GM19043 (cell line): ENCODE results near the gene REM2.

Experiments used
- ATAC-seq: cut with Tn5 transposase; IDR thresholded peaks from one replicate; pipeline ENCODE4 v1.9.1; 2021; ENCODE audit warnings: low read depth; ENCODE audit not compliant: unreplicated experiment

Gene REM2, protein sequence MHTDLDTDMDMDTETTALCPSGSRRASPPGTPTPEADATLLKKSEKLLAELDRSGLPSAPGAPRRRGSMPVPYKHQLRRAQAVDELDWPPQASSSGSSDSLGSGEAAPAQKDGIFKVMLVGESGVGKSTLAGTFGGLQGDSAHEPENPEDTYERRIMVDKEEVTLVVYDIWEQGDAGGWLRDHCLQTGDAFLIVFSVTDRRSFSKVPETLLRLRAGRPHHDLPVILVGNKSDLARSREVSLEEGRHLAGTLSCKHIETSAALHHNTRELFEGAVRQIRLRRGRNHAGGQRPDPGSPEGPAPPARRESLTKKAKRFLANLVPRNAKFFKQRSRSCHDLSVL

DNA sequence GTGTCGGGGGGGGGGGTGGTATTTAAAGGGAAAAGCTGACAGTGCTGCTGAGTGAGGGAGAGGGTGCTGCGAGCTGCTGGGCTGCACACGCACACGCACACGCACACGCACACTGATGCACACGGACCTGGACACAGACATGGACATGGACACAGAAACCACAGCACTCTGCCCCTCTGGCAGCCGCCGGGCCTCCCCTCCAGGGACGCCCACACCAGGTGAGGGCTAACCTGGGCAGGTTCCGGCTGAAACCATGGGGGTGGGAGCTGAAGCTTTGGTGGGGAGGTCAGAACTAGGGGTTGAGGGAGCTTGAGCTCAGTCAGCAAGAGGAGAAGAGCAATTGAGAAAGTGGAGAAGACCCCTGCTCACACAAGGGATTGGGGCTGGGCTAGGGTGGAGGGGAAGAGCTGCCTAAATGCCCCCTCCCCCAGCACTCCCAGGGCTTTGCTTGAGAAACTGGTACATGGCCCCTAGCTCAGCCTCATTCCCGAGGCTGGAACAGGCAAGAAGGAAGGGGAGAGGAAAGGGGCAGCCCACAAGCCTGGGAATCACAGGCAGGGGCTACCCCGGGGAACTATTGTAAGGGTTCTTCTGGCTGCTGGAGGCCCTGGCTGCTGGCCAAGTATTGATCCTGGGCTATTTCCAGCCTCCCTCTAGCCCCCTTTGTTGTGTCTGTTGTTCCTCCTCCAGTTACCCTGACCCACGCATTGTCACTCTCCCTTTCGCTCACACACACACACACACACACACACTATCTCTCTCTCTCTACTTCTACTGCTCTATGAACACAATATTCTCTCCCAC is at the start of gene REM2:
TSS of gene REM2 (plus strand) at position 50 of the 804 bp plus-strand sequence. CDS start at position 116, 66 bp downstream.
- ATAC-seq: no peak

DNA sequence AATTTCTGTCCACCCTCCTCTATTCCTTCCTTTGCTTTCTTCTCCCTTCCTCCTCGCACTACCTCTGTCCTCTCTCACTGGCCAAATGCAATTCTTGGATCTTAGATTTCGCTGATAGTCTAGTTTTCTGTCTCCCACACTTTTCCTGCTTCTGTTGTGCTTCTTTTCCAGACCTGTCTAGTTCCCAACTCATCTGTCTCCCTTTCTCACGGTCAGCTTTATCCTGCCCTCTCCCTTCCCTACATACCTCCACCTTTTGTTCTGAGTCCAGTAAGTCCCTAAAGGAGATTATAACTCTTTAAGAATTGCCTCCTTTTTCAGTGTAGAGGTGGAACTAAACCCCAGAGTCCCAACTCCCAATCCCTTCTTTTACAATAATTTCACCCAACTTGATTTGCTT is 47.5 kb upstream of the REM2 start:
- no peak for ATAC-seq

DNA sequence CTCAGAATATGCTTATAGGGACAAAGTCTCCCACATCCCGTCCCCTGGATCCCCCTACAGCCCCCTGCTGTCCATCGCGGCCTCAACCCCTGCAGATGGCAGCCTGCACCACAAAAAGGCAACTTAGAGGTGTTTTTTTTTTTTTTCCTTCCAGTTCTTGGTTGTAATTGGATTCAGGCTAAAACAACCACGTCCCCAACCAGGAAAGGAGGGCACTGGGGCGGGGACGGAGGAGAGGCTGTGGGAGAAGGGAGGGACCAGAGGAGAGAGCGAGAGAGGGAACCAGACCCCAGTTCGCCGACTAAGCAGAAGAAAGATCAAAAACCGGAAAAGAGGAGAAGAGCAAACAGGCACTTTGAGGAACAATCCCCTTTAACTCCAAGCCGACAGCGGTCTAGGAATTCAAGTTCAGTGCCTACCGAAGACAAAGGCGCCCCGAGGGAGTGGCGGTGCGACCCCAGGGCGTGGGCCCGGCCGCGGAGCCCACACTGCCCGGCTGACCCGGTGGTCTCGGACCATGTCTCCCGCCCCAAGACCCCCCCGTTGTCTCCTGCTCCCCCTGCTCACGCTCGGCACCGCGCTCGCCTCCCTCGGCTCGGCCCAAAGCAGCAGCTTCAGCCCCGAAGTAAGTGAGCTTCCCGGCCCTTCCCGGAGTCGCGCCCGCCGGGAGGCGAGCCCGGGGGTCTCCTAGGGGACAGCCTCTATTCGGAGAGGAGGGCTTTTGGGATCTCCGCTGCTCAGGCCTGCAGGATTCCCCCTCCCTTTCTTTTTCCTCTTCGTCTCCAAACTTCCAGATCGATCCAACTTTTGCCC is 46.5 kb upstream of the REM2 start, which contains the start of gene MMP14:
TSS of gene MMP14 (plus strand) at position 285 of the 813 bp plus-strand sequence. CDS start at position 518, 233 bp downstream.
- no peak for ATAC-seq

DNA sequence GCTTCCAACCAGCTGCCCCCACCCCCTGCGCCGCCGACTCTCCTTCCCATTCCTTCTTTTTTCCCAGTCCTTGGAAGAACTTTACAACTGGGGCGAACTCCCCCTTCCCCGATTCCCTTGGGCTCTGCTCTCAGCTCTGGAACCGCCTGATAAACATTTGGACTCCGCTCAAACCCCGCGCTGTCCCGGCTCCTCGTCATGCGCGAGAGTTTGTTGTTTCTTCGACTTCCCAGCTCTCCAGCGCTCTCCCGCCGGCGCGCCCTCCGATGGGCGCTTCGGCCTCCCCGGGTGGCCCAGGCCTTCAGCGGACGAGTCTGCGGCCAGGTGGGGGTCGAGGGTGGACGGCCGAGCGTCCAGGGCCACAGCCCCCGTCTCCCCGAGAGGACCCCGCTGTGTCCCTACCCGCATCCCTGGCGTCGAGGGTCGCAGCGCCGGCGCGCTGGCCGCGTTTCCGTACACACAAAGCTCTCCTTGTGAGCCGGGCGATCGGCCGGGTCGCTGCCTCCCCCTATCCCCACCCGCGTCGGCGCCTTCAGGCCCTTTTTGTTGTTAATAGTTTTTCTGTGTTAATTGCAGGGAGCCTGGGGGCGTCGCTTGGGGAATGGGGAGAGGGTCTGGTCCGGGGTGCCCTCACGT is 45.8 kb upstream of the REM2 start:
- ATAC-seq: no peak

DNA sequence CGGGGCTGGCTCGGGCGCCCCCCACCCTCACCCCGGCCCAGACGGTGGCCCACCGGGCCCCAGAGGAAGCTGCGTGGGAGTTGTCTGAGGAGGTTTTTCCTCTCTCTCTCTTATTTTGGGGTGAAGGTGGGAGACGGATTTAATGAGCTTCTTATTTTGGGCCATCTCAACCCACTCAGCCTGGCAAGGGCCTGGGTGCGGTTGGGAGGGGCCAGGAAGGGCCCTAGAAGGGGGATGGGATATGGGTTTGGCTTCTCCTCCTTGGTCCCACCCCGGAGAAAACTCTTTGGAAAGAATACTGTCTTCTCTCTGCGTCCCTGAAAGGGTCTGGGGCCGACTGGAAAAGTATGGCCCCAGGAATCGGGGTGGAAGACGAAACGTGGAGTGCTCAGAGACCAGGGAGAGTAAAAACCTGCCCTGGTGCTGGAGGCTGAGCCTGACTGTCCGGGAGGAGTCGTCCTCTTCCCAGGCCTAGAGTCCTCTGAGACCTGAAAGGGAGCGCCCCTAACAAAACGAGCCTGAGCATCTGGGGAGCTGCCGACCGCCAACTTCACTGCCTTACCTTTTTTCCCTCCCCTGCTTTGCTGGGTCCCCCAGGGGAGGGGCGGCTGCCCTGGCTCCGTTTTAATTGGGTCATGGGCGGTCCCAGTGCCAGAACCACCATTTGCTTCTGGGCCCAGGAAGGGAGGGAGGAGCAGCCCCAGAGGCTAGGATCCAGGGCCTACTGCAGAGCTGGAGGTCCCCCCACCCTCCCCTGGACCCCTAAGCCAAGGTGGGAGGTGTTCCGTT is 45.1 kb upstream of the REM2 start:
- ATAC-seq: no peak

DNA sequence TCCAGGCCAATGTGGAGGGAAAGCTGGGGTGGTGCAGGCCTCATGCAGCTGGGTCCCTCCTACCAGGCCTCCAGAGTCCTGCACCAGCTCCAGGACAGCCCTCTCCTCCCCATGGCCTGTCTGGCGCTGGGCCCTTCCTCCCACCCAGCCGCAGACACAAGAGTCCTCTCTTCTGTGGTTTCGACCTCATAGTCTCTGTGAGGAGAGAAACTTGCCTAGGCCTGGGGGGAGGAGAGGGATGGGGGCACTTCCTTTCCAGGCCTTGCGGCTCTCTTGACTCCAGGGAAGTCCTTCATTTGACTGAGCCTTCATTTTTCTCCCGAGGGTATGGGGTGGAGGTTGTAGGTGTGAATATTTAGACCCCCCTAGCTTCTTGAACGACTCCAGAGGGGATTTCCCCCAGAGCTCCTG is 44.4 kb upstream of the REM2 start:
- ATAC-seq: no peak

DNA sequence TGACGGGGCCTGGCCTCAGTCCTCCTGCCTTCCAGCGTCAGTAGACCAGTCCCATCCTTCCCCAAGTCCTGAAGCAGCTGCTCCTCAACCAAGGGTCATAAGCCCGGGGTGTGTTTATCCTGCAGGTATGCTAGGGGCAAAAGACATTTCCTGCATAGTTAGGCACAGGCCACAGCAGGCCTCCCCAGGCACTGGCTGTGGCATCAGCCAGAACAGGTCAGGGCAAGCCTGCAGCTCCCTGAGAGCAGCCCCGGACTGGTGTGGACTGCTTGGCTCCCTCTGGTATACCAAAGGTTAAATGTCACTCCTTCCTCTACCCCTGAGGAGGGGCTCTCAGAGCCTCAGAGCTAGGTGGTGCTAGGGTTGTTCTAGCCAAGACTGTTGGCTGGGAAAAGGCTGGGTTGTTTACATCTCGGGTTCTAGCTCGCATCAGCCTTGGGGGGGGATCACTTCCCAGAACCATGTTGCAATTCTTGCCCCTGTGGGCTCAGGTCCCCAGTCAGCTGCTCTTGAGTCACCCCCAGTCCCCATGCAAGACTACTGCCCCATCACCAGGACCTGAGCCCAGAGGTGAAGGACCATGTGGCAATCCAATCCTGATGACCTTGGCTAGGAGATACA is 43.8 kb upstream of the REM2 start:
- ATAC-seq: no peak

DNA sequence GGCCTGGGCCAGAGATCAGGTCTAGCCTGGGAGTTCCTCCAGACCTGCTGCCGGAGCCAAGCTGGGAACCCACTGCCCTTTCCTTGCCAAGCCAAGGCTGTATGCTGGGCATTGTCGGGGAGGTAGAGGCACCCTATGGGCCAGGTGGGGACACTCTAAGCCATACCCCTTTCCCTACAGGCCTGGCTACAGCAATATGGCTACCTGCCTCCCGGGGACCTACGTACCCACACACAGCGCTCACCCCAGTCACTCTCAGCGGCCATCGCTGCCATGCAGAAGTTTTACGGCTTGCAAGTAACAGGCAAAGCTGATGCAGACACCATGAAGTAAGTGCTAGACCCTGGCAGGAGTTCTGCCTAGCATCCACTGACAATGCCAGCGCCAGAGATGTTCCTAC is 41.7 kb upstream of the REM2 start:
- ATAC-seq: no peak

DNA sequence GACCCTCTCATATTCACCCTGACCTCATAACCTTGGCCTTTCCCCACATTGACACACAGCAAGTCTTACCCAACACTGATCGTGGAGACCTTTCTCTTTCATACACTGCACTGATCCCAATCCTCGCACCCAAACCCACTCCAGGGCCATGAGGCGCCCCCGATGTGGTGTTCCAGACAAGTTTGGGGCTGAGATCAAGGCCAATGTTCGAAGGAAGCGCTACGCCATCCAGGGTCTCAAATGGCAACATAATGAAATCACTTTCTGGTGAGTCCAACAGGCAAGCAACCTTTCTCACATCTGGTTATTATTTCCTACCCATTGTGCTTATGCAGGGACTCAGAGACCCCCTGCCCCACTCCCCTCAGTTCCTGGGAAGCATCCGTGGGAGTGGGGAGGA is 41.3 kb upstream of the REM2 start:
- ATAC-seq: no peak

DNA sequence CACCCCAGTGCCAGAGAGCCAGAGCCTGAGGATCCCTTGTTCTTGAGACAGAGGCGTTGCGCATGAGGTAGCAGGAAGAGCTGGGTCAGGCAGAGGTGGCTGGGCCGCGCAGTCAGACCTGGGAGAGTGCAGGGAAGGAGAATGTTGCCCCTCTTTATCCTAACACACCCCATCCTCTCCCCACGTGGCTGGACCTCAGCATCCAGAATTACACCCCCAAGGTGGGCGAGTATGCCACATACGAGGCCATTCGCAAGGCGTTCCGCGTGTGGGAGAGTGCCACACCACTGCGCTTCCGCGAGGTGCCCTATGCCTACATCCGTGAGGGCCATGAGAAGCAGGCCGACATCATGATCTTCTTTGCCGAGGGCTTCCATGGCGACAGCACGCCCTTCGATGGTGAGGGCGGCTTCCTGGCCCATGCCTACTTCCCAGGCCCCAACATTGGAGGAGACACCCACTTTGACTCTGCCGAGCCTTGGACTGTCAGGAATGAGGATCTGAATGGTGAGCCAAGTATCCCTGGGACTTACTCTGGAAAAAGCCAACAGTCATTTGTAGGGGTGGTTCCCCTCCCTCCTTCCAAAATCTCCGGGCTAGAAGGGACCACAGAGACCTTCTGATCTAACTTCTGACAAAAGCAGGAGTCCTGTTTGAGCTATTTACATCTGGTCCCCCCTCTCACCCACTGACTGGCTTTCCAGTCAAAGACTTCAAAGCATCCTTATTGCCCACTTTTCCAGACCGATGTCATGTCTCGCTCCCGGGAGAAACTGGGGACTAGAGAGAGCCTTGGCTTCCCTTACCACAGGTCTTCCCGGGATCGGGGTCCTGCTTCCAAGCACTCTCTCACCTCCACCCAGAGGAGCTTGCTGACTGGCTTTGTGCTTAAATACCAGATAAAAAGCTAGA is 40.6 kb upstream of the REM2 start:
- ATAC-seq: no peak

DNA sequence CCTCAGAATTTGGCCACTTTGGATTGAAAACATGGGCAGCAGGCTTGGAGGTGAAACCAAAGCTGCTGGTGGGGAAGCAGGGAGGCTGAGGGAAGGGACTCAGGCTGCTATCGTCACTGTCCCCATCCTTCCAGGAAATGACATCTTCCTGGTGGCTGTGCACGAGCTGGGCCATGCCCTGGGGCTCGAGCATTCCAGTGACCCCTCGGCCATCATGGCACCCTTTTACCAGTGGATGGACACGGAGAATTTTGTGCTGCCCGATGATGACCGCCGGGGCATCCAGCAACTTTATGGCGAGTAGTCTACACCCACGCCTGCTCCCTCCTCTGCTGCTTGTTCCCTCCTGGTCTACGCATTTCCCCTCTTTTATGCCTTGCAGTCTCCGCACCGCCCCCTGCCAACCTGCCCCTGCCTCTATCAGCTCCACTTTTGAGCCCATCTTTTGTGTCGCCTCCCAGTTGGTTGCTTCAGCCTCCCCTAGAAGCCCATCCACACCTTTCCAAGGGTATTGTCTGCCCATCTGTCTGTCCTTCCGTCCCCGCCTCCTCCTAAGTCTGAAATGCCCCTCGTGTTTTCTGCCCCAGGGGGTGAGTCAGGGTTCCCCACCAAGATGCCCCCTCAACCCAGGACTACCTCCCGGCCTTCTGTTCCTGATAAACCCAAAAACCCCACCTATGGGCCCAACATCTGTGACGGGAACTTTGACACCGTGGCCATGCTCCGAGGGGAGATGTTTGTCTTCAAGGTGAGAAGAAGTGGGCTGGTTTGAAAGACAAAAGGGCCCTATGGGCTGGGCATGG is 39.7 kb upstream of the REM2 start:
- no peak for ATAC-seq

DNA sequence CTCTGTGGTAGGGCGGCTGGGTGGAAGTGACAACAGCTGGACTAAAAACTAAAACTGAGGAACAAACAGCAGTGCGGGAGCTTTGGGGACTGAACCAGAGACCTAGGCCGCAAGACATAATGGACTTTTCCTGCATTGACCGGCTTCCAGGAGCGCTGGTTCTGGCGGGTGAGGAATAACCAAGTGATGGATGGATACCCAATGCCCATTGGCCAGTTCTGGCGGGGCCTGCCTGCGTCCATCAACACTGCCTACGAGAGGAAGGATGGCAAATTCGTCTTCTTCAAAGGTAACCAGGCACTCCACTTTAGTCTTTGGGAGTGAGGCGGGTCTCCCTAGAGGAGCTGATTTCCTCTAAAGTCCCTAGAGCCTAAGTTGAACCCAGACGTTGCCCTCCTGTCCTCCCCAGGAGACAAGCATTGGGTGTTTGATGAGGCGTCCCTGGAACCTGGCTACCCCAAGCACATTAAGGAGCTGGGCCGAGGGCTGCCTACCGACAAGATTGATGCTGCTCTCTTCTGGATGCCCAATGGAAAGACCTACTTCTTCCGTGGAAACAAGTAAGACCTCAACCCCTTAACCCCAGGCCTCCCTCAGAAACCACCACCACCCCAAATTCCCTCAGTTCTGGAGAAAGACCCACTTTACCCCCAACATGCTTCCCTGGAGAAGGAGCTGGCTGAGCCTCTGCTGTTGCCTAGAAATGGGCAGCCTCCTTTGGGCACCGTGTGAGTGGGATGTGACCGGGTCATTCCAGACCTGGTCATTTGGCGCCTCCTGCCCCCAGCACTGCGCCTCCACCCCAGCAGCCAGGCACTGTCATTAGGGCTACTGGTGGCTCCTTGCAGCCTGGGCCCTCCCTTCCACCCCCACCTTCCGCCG is 38.6 kb upstream of the REM2 start:
- ATAC-seq: no peak

DNA sequence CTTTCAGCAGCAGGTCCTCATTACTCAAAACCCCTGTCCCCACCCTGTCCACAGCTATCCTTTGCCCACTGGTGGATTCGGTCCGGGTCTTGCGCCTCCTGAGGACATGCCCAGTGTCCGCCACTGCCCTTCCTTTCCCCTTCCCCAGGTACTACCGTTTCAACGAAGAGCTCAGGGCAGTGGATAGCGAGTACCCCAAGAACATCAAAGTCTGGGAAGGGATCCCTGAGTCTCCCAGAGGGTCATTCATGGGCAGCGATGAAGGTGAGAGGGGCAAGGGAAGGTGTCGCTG is 38.0 kb upstream of the REM2 start:
- ATAC-seq: no peak

DNA sequence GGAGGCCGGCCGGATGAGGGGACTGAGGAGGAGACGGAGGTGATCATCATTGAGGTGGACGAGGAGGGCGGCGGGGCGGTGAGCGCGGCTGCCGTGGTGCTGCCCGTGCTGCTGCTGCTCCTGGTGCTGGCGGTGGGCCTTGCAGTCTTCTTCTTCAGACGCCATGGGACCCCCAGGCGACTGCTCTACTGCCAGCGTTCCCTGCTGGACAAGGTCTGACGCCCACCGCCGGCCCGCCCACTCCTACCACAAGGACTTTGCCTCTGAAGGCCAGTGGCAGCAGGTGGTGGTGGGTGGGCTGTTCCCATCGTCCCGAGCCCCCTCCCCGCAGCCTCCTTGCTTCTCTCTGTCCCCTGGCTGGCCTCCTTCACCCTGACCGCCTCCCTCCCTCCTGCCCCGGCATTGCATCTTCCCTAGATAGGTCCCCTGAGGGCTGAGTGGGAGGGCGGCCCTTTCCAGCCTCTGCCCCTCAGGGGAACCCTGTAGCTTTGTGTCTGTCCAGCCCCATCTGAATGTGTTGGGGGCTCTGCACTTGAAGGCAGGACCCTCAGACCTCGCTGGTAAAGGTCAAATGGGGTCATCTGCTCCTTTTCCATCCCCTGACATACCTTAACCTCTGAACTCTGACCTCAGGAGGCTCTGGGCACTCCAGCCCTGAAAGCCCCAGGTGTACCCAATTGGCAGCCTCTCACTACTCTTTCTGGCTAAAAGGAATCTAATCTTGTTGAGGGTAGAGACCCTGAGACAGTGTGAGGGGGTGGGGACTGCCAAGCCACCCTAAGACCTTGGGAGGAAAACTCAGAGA is 37.0 kb upstream of the REM2 start:
- ATAC-seq: no peak

DNA sequence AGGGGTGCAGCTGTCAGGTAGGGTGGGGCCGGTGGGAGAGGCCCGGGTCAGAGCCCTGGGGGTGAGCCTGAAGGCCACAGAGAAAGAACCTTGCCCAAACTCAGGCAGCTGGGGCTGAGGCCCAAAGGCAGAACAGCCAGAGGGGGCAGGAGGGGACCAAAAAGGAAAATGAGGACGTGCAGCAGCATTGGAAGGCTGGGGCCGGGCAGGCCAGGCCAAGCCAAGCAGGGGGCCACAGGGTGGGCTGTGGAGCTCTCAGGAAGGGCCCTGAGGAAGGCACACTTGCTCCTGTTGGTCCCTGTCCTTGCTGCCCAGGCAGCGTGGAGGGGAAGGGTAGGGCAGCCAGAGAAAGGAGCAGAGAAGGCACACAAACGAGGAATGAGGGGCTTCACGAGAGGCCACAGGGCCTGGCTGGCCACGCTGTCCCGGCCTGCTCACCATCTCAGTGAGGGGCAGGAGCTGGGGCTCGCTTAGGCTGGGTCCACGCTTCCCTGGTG is 36.2 kb upstream of the REM2 start:
- no peak for ATAC-seq
